Measurements from ENCODE around the gene ANKRD10. TPM values are rescaled to one million over a fixed set of nuclear protein-coding genes. Genes with fewer than 3 reads are reported as not detected.

The ANKRD10 gene
- total and polyA plus RNA-seq, 10 of the 15 experiments (the other 5 are each of a cell fraction or from before 2014, with no cell fraction given) = 47.1 to 199 (median 97.2) TPM

GRCh38 chr13:110883542-110883941 lies 31.3 kb downstream of the ANKRD10 start:
- 98% methylated on average over 7 of the region's 7 CpGs for WGBS (ENCODE audit: insufficient coverage, insufficient replicate concordance, low lambda C conversion rate, missing lambda C conversion rate)
- Histone ChIP-seq H3K4me3 (no peak overlapping the region), H3K79me2 (ENCODE audit: control insufficient read depth, insufficient read depth, low read length) (no peaks in the 10 kb centered on the region), H4K20me1 (ENCODE audit: control insufficient read depth, insufficient read depth) (no peaks in the 10 kb centered on the region), H3K27me3 (replicated peaks in 1 of 2; ENCODE audit: control insufficient read depth in 2 of 2, insufficient read depth in 2 of 2, low read length in 1 of 2) (no peaks in the 10 kb centered on the region), H3K9me3 (replicated peaks; ENCODE audit: control insufficient read depth, insufficient read depth, low read length) (no peaks in the 10 kb centered on the region), H3K9ac (ENCODE audit: control insufficient read depth, insufficient read depth, low read length) (no peak overlapping the region), H3K27ac (ENCODE audit: control insufficient read depth, insufficient read depth) (no peak overlapping the region), H2AFZ (ENCODE audit: control insufficient read depth, low read depth, low read length) (no peak overlapping the region), H3K36me3 (ENCODE audit: control insufficient read depth in 2 of 2, insufficient read depth in 2 of 2, low read length in 1 of 2) (no peaks in the 10 kb centered on the region; a peak in 2 of 4 replicates), H3K4me1 (ENCODE audit: control insufficient read depth, insufficient read depth, low read length) (no peaks in the 10 kb centered on the region), H3K4me2 (ENCODE audit: control insufficient read depth, insufficient read depth) (no peak overlapping the region)
- ATAC-seq = no peak
- SMC1A ChIA-PET (ENCODE audit: uncharacterized antibody, unreplicated experiment) = interaction anchor here (1.6 kb wide), 1 partner anchor 24 kb away, joined by 6 read pairs; no protein-coding TSS in a partner anchor
- BruUV-seq (replicated peaks) = no TSS peak
- POLR2A ChIA-PET = no interaction called here
- CTCF ChIA-PET = interaction anchor here (1.0 to 1.9 kb wide), 4 partner anchors 10 to 165 kb away, joined by 3 to 7 read pairs (median 4); no protein-coding TSS in a partner anchor
- DNase-seq (ENCODE audit: low read depth, low spot score) = no peak
- intact Hi-C loops (cut with micrococcal nuclease; ENCODE audit: unreplicated experiment) (no loop called here), in situ Hi-C loops (cut with MboI) (no loop called here)
- RAD21 ChIA-PET (ENCODE audit: unreplicated experiment) = no interaction called here
- FAIRE-seq = no peak
- no peak for TF ChIP-seq ZNF207 (IDR thresholded peaks at IDR 0.05; ENCODE audit: borderline replicate concordance)

- Histone ChIP-seq H3K36me3 (ENCODE audit: control insufficient read depth in 2 of 2, insufficient read depth in 2 of 2, low read length in 1 of 2) (no peaks in the 10 kb centered on the region; a peak in 2 of 4 replicates), H3K4me1 (ENCODE audit: control insufficient read depth, insufficient read depth, low read length) (no peaks in the 10 kb centered on the region), H3K9ac (ENCODE audit: control insufficient read depth, insufficient read depth, low read length) (no peak overlapping the region), H3K4me2 (ENCODE audit: control insufficient read depth, insufficient read depth) (no peak overlapping the region), H3K79me2 (ENCODE audit: control insufficient read depth, insufficient read depth, low read length) (no peaks in the 10 kb centered on the region), H3K27me3 (replicated peaks in 1 of 2; ENCODE audit: control insufficient read depth in 2 of 2, insufficient read depth in 2 of 2, low read length in 1 of 2) (no peaks in the 10 kb centered on the region), H3K4me3 (no peak overlapping the region), H2AFZ (ENCODE audit: control insufficient read depth, low read depth, low read length) (no peak overlapping the region), H4K20me1 (ENCODE audit: control insufficient read depth, insufficient read depth) (no peaks in the 10 kb centered on the region), H3K9me3 (replicated peaks; ENCODE audit: control insufficient read depth, insufficient read depth, low read length) (no peaks in the 10 kb centered on the region), H3K27ac (ENCODE audit: control insufficient read depth, insufficient read depth) (no peak overlapping the region)
- BruUV-seq (replicated peaks) = no TSS peak
- WGBS (ENCODE audit: insufficient coverage, insufficient replicate concordance, low lambda C conversion rate, missing lambda C conversion rate) = 47% methylated on average over 2 of the region's 2 CpGs
- SMC1A ChIA-PET (ENCODE audit: uncharacterized antibody, unreplicated experiment) = interaction anchor here (0.9 to 1.6 kb wide), 3 partner anchors 13 to 25 kb away, joined by 3 to 6 read pairs (median 4); no protein-coding TSS in a partner anchor
- ATAC-seq = no peak
- CTCF ChIA-PET = interaction anchor here (0.9 to 1.9 kb wide), 3 partner anchors 10 to 65 kb away, joined by 3 to 7 read pairs (median 4); no protein-coding TSS in a partner anchor
- POLR2A ChIA-PET = interaction anchor here (1.0 to 1.6 kb wide), 2 partner anchors 21 to 133 kb away, joined by 3 to 5 read pairs; no protein-coding TSS in a partner anchor
- in situ Hi-C loops (cut with MboI) = no loop called here
- TF ChIP-seq RAD51 (IDR thresholded peaks at IDR 0.05) (no peak), SRF (IDR thresholded peaks at IDR 0.05; ENCODE audit: low read depth in 2 of 2, low read length in 2 of 2) (no peak), NFYA (IDR thresholded peaks at IDR 0.05; ENCODE audit: borderline replicate concordance, low read depth, low read length) (no peak), CHD2 (IDR thresholded peaks at IDR 0.05; ENCODE audit: borderline replicate concordance, low read depth, low read length) (no peak), SMC3 (IDR thresholded peaks at IDR 0.05; ENCODE audit: borderline replicate concordance, low read length) (no peak), EZH2 (IDR thresholded peaks at IDR 0.05; ENCODE audit: borderline replicate concordance, control insufficient read depth, low read depth, low read length) (no peak), SIX5 (IDR thresholded peaks at IDR 0.05; ENCODE audit: low read depth, low read length, severe bottlenecking) (no peak)
- TF ChIP-seq, protein P1, sequence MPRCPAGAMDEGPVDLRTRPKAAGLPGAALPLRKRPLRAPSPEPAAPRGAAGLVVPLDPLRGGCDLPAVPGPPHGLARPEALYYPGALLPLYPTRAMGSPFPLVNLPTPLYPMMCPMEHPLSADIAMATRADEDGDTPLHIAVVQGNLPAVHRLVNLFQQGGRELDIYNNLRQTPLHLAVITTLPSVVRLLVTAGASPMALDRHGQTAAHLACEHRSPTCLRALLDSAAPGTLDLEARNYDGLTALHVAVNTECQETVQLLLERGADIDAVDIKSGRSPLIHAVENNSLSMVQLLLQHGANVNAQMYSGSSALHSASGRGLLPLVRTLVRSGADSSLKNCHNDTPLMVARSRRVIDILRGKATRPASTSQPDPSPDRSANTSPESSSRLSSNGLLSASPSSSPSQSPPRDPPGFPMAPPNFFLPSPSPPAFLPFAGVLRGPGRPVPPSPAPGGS (IDR thresholded peaks at IDR 0.05; ENCODE audit: borderline replicate concordance, insufficient read depth, low read depth, low read length, poor library complexity, severe bottlenecking) = no peak
- intact Hi-C loops (cut with micrococcal nuclease; ENCODE audit: unreplicated experiment) = no loop called here
- no peak for DNase-seq (ENCODE audit: low read depth, low spot score)
- RAD21 ChIA-PET (ENCODE audit: unreplicated experiment) = interaction anchor here (0.7 to 1.3 kb wide), 2 partner anchors 166 to 470 kb away, joined by 3 read pairs; no protein-coding TSS in a partner anchor
- FAIRE-seq = no peak
These were observed 31.9 kb downstream of the ANKRD10 start for GRCh38 chr13:110882972-110883371.
